Liver (tissue), 9 donors: ENCODE results near the gene EPHB2. TPM values are rescaled to one million over a fixed set of nuclear protein-coding genes. Genes with fewer than 3 reads are reported as not detected.

Source experiments
- DNase-seq: peaks from one replicate; pipeline ENCODE4 v3.0.0-alpha.2; 2017; ENCODE audit warnings: low spot score
- H3K27ac ChIP-seq, 2 donors: one replicate each; pipeline ENCODE4 v1.7.0; 2013; ENCODE audit warnings: inconsistent platforms in 2 of 2, low read length in 2 of 2, control low read depth in 1 of 2, low read depth in 1 of 2, mild to moderate bottlenecking in 1 of 2
- H3K27me3 ChIP-seq, 4 donors: one replicate each; pipeline versions ENCODE4 v1.6.1 to v1.7.0; 2013; ENCODE audit warnings: low read length in 3 of 4, inconsistent platforms in 1 of 4, mild to moderate bottlenecking in 1 of 4, moderate library complexity in 1 of 4; ENCODE audit not compliant: control insufficient read depth in 4 of 4, insufficient read depth in 4 of 4
- H3K36me3 ChIP-seq, 4 donors: one replicate each; pipeline versions ENCODE4 v1.6.1 to v1.7.0; 2013; ENCODE audit warnings: low read length in 3 of 4, mild to moderate bottlenecking in 3 of 4, low read depth in 1 of 4, moderate library complexity in 1 of 4; ENCODE audit not compliant: control insufficient read depth in 4 of 4, insufficient read depth in 3 of 4
- H3K4me1 ChIP-seq, 4 donors: one replicate each; pipeline versions ENCODE4 v1.6.1 to v1.7.0; 2013; ENCODE audit warnings: low read length in 3 of 4, mild to moderate bottlenecking in 3 of 4, moderate library complexity in 1 of 4; ENCODE audit not compliant: control insufficient read depth in 4 of 4, insufficient read depth in 4 of 4
- H3K4me3 ChIP-seq, 3 donors: one replicate each; pipeline versions ENCODE4 v1.6.1 to v1.7.0; 2013; ENCODE audit warnings: low read length in 3 of 3, control low read depth in 1 of 3, low read depth in 1 of 3, mild to moderate bottlenecking in 1 of 3
- H3K9ac ChIP-seq, 2 donors: one replicate each; pipeline ENCODE4 v1.7.0; 2013; ENCODE audit warnings: low read length in 2 of 2, mild to moderate bottlenecking in 2 of 2, moderate library complexity in 2 of 2, control low read depth in 1 of 2, low read depth in 1 of 2
- H3K9me3 ChIP-seq, 4 donors: one replicate each; pipeline versions ENCODE4 v1.6.1 to v1.7.0; 2013; ENCODE audit warnings: low read length in 3 of 4; ENCODE audit not compliant: control insufficient read depth in 4 of 4
- ATF3 ChIP-seq: IDR thresholded peaks from 2 replicates; pipeline ENCODE4 v1.6.1; 2016; ENCODE audit warnings: antibody characterized with exemption
- EGR1 ChIP-seq, 2 donors: IDR thresholded peaks; 2 replicates each; pipeline ENCODE4 v1.6.1; 2016 to 2018; ENCODE audit warnings: antibody characterized with exemption in 2 of 2, low read depth in 2 of 2
- FOXA1 ChIP-seq: IDR thresholded peaks from 2 replicates; pipeline ENCODE4 v1.6.1; 2016; ENCODE audit warnings: antibody characterized with exemption
- FOXA2 ChIP-seq: IDR thresholded peaks from 2 replicates; pipeline ENCODE4 v1.6.1; 2016; ENCODE audit warnings: antibody characterized with exemption
- GABPA ChIP-seq, 2 donors: IDR thresholded peaks in 1 of 2; conservative IDR thresholded peaks in 1 of 2; 2 replicates each; pipeline ENCODE4 v1.6.1; 2016; ENCODE audit warnings: antibody characterized with exemption in 2 of 2, mild to moderate bottlenecking in 1 of 2, moderate library complexity in 1 of 2
- HNF4A ChIP-seq, 2 donors: conservative IDR thresholded peaks; 2 replicates each; pipeline ENCODE4 v1.6.1; 2016; ENCODE audit warnings: antibody characterized with exemption in 2 of 2, mild to moderate bottlenecking in 2 of 2
- HNF4G ChIP-seq: IDR thresholded peaks from 2 replicates; pipeline ENCODE4 v1.6.1; 2016; ENCODE audit warnings: antibody characterized with exemption
- JUND ChIP-seq, 2 donors: IDR thresholded peaks; 2 replicates each; pipeline ENCODE4 v1.6.1; 2016; ENCODE audit warnings: antibody characterized with exemption in 2 of 2
- NR2F2 ChIP-seq: IDR thresholded peaks from 2 replicates; pipeline ENCODE4 v1.6.1; 2016; ENCODE audit warnings: antibody characterized with exemption
- RAD21 ChIP-seq, 2 donors: IDR thresholded peaks; 2 replicates each; pipeline ENCODE4 v1.6.1; 2016; ENCODE audit warnings: antibody characterized with exemption in 2 of 2, mild to moderate bottlenecking in 2 of 2
- REST ChIP-seq: IDR thresholded peaks from 2 replicates; pipeline ENCODE4 v1.6.1; 2016; ENCODE audit warnings: antibody characterized with exemption, mild to moderate bottlenecking
- RXRA ChIP-seq, 2 donors: IDR thresholded peaks; 2 replicates each; pipeline ENCODE4 v1.6.1; 2017 to 2018; ENCODE audit warnings: antibody characterized with exemption in 2 of 2, mild to moderate bottlenecking in 1 of 2
- SP1 ChIP-seq: IDR thresholded peaks from 2 replicates; pipeline ENCODE4 v1.6.1; 2018; ENCODE audit warnings: antibody characterized with exemption, mild to moderate bottlenecking
- TAF1 ChIP-seq: conservative IDR thresholded peaks from 2 replicates; pipeline ENCODE4 v1.6.1; 2016; ENCODE audit warnings: antibody characterized with exemption, mild to moderate bottlenecking
- YY1 ChIP-seq: IDR thresholded peaks from 2 replicates; pipeline ENCODE4 v1.6.1; 2016; ENCODE audit warnings: antibody characterized with exemption, mild to moderate bottlenecking
- WGBS: extraction: QIAGEN DNeasy Blood & Tissue Kit; methylation state at CpG from one replicate; pipeline ENCODE4 v1.1.7; 2013; 5-methylcytosine and 5-hydroxymethylcytosine counted together
- polyA plus RNA-seq, 2 donors: library from polyadenylated mRNA; stranded (reverse) in 1 of 2; unstranded in 1 of 2; fragments of 200-250 nt in 1 of 2; fragments of >200 nt in 1 of 2; fragmentation: Nextera tagmentation in 1 of 2; extraction: Ambion mirVana in 1 of 2; gene quantifications; one replicate each; pipeline versions ENCODE4 v1.2.1 to v1.2.3, GENCODE V29; 2013 to 2015
- total RNA-seq, 2 donors: library from RNA; depleted of rRNA; stranded (reverse); fragments of >200 nt; gene quantifications; one replicate each; pipeline ENCODE4 v1.2.3, GENCODE V29; 2014
- TF ChIP-seq, protein P1 (sequence below): IDR thresholded peaks from 2 replicates; pipeline ENCODE4 v1.6.1; 2016; ENCODE audit warnings: antibody characterized with exemption
- TF ChIP-seq, protein P2 (sequence below): IDR thresholded peaks from 2 replicates; pipeline ENCODE4 v1.6.1; 2016; ENCODE audit warnings: antibody characterized with exemption
- TF ChIP-seq, protein P3 (sequence below): fragments of 150-350 bp; IDR thresholded peaks from 2 replicates; pipeline ENCODE4 v1.5.1; 2017; ENCODE audit warnings: improper control_type of control experiment, low read depth, low read length; ENCODE audit not compliant: missing input control
- donor health status: healthy.
- donor health status: healthy.
- donor health status: healthy.
- donor health status: healthy.
- donor health status: healthy.

The EPHB2 gene
- total and polyA plus RNA-seq, 4 donors: 0.07 to 1.0 (median 0.38) TPM

GRCh38 chr1:22721122-22721873, 10.7 kb downstream of the EPHB2 start:
- Histone ChIP-seq H3K36me3 (no peaks in the 10 kb centered on the region), H3K4me3 (no peak overlapping the region), H3K27ac (no peak overlapping the region), H3K9me3 (no peaks in the 10 kb centered on the region), H3K4me1 (no peaks in the 10 kb centered on the region), H3K27me3 (no peaks in the 10 kb centered on the region), H3K9ac (no peak overlapping the region)
- DNase-seq: no peak
- no peak for TF ChIP-seq FOXA2
- TF ChIP-seq, protein P1, sequence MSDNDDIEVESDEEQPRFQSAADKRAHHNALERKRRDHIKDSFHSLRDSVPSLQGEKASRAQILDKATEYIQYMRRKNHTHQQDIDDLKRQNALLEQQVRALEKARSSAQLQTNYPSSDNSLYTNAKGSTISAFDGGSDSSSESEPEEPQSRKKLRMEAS: no peak
- no peak for TF ChIP-seq TAF1
- no peak for TF ChIP-seq SP1
- no peak for TF ChIP-seq RXRA (IDR thresholded peaks at IDR 0.05)
- no peak for TF ChIP-seq REST
- no peak for TF ChIP-seq YY1
- no peak for TF ChIP-seq RAD21 (IDR thresholded peaks at IDR 0.05)
- no peak for TF ChIP-seq HNF4A (conservative IDR thresholded peaks at IDR 0.05)
- no peak for TF ChIP-seq GABPA (IDR thresholded peaks at IDR 0.05 in 1 of 2, conservative IDR thresholded peaks at IDR 0.05 in 1 of 2)
- no peak for TF ChIP-seq FOXA1
- TF ChIP-seq, protein P2, sequence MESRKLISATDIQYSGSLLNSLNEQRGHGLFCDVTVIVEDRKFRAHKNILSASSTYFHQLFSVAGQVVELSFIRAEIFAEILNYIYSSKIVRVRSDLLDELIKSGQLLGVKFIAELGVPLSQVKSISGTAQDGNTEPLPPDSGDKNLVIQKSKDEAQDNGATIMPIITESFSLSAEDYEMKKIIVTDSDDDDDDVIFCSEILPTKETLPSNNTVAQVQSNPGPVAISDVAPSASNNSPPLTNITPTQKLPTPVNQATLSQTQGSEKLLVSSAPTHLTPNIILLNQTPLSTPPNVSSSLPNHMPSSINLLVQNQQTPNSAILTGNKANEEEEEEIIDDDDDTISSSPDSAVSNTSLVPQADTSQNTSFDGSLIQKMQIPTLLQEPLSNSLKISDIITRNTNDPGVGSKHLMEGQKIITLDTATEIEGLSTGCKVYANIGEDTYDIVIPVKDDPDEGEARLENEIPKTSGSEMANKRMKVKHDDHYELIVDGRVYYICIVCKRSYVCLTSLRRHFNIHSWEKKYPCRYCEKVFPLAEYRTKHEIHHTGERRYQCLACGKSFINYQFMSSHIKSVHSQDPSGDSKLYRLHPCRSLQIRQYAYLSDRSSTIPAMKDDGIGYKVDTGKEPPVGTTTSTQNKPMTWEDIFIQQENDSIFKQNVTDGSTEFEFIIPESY: no peak
- TF ChIP-seq HNF4G: no peak
- TF ChIP-seq ATF3: no peak
- TF ChIP-seq, protein P3, sequence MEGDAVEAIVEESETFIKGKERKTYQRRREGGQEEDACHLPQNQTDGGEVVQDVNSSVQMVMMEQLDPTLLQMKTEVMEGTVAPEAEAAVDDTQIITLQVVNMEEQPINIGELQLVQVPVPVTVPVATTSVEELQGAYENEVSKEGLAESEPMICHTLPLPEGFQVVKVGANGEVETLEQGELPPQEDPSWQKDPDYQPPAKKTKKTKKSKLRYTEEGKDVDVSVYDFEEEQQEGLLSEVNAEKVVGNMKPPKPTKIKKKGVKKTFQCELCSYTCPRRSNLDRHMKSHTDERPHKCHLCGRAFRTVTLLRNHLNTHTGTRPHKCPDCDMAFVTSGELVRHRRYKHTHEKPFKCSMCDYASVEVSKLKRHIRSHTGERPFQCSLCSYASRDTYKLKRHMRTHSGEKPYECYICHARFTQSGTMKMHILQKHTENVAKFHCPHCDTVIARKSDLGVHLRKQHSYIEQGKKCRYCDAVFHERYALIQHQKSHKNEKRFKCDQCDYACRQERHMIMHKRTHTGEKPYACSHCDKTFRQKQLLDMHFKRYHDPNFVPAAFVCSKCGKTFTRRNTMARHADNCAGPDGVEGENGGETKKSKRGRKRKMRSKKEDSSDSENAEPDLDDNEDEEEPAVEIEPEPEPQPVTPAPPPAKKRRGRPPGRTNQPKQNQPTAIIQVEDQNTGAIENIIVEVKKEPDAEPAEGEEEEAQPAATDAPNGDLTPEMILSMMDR: no peak
- TF ChIP-seq JUND (IDR thresholded peaks at IDR 0.05): no peak
- TF ChIP-seq NR2F2: no peak
- TF ChIP-seq EGR1 (IDR thresholded peaks at IDR 0.05; ENCODE audit: low read depth in 2 of 2): no peak
- WGBS: 89% methylated on average over 10 of the region's 10 CpGs
